ENCODE data around the gene TSPAN17.

GRCh38 chr5:176639981-176640380 lies 7.3 kb upstream of the TSPAN17 start:
- TF ChIP-seq CTCF (IDR thresholded peaks at IDR 0.05) (no peak), POLR2A (IDR thresholded peaks at IDR 0.05) (no peak)

Measured in esophagus squamous epithelium (tissue), 4 donors.